ENCODE measurements around the gene ATF6.

Gene ATF6

DNA sequence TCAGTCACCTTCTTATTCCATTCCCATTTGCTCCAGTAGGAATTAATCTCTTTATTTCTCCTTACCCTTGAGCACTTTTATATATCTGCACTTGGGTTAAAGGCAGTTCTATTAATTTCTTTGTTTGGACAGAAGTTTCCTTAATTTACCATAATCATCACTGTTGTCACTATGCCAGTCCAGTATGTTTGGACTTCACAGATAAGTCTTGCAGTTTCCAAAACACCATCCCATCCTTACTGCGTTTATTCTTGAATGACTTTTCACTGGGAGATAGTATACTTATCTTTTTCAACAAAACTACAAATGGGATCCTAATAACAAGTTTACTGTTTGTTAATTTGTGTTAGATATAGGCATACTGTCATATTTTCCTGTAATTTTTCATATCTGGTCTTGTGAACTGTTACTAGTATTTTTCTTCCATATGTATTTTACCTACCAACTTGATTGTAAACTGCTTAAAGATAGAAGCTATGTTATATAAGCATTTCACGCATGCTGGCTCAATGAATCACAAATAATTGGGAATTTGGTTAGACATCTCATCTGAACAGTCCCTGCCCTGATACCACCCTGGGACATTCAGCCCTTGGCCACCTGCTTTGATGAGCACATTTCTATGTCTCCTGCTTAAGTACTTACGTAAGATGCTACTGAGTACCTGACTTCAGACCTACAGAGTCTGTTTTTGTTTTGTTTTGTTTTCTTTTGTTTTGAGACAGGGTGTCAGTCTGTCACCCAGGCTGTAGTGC, 179.4 kb downstream of the ATF6 start:
- DNase-seq: no peak

GRCh38 chr1:161946071-161946987, 180.2 kb downstream of the ATF6 start:
- no peak for DNase-seq

DNA sequence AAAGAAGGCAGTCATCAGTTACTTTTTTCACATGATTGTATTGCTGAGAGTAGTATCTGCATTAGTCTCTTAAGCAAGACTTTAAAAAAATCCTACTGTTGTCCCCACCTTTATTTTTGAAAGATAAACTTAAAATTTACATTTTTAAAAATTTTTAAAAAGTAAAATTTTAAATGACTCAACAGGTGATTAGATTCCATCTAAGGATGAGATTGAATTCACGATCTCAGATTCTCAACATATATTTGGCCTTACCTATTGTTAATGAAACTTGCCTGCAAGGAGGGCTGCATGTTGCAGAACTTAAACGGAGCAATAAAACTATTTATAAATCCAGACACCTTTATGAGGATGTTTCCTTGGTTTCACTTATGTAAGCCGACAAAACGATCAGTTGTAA, 182.3 kb downstream of the ATF6 start:
- no peak for DNase-seq

- peak; percentile 43 for DNase-seq
Measured at GRCh38 chr1:161949548-161949947, 183.4 kb downstream of the ATF6 start.

DNA sequence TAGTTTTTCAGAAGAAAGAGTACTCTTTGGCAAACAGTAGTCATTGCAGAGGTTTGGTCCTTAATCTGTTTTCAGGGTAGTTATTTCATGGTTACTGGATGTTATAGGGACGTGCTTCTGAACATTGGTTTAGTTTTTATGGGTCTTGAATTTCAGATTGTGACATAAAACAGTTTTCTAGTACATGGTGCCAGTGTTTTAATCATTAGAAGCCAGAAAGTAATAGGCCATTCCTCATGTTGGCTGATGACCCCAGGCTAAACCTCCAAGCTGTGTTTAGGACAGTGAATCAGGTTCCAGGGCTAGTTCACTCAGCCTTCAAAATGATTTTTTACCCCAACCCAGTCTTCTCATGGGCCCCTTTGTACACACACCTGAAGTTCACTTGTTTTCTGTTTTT, 184.3 kb downstream of the ATF6 start:
- DNase-seq: no peak

DNA sequence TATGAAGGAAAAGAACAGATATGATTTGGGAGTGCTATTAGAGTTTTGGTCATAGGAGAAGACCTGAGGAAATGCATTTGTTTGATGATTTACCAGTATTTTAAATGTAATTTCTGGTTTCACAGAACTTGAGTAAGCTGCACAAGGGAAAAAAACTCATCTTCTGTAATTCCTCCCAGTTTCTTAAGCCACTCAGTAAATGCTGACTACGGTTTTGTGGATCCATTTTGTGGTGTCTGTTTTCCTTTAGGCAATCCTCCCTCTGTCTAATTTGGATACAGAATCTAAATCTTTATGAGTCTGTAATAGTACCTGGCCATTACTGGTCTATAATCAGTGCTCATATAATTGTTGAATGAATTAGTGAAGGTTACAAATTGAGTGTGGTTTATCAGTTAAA, 185.5 kb downstream of the ATF6 start:
- DNase-seq: no peak

- DNase-seq: no peak
Measured at GRCh38 chr1:161952607-161953172, 186.6 kb downstream of the ATF6 start.

DNA sequence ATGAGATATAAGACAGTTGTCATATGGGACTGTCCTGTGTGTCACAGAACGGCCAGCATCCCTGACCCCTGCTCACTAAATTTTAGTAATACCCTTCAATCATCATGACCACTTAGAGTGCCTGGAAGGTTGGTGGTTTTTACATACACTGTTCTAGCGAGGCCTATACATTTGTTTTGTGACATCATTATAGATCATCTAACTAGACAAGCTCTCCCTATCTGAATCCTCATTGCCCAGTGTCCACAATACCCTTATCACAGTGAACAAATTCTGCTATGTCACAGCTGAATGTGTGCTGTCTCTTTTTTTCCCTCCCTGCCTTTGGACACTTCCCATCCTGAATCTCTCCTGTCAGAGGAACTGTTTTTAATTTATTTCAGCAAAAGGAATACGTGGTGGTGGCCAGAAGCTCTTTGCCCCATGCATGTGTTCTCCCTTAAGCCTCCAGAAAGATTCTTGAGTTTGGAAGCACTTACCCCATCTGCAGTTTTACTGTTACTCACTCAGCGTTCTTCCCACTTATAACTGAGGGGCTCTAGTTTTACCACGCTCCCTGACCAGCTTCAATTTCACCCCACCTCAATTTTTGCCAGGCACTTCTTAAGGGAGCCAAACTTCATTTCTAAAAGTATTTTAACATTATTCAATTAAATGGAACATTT, 187.3 kb downstream of the ATF6 start:
- DNase-seq: no peak

GRCh38 chr1:161954050-161954449, 187.9 kb downstream of the ATF6 start:
- no peak for DNase-seq

GRCh38 chr1:161954466-161954865, 188.3 kb downstream of the ATF6 start:
- no peak for DNase-seq

DNA sequence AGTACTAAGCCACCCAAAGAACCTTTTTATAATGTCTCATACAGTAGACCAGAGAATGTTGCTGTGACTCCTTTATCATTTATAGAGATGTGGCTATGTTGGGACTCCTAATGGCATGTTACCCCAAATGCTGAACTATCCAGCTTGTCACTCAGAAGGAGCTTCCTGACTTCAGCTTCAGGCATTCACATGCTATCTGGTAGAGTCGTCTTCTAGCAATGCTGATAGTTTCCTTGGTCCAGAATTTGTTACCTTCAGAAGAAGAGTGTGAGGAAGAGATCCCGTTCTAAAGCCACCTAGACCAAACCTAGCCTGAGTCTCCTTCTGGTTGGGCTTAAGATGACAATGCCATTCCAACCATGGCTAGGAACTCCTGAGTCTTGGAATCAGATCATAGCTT, 189.5 kb downstream of the ATF6 start:
- DNase-seq: no peak

GRCh38 chr1:161956097-161956496, 190.0 kb downstream of the ATF6 start:
- no peak for DNase-seq

- DNase-seq: no peak
Measured at GRCh38 chr1:161956930-161957329, 190.8 kb downstream of the ATF6 start.

GRCh38 chr1:161958425-161958824, 192.3 kb downstream of the ATF6 start:
- no peak for DNase-seq

- no peak for DNase-seq
Measured at GRCh38 chr1:161962091-161962887, 196.2 kb downstream of the ATF6 start.

- no peak for DNase-seq
Measured at GRCh38 chr1:161966067-161966466, 199.9 kb downstream of the ATF6 start.

GRCh38 chr1:161970036-161970435, 203.9 kb downstream of the ATF6 start:
- no peak for DNase-seq

DNA sequence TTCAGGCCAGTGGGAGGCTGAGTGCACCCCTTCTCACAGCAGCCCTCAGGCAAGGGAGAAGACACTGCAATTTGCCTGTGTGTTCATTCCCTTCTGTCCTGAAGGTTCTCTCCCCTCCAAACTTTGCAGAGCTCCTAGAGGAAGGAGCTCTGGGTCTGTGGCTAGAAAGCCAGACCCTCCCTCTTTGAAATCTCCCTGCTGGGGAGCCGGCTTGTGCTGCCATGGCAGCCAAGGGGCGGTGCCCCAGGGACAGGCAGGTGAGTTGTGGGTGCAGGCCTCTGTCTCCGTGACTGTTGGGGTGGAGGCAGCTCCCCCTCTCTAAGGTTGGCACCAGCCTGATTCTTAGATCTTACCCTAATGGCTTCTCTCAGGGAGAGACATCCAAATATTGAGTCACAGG, 204.5 kb downstream of the ATF6 start:
- no peak for DNase-seq

DNA sequence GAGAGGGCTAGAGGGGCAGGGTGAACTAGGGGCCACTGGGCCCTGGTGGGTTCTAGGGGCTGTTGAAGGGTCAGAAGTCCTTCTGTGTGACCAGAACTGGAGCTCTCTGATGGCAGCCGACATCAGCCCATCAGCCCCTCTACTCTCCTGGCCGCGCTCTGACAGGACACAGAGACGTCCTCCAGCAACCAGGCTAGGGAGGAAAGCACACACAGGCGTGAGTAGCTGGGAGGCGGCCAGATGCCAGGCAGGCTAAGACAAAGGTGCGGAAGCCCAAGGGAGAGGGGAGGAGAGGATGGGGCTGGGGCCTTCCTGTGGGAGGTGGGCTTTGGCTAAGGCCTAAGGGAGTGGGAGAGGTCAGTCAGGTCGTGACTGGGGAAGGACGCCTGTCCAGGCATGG, 206.7 kb downstream of the ATF6 start:
- DNase-seq: no peak

- no peak for DNase-seq
Measured at GRCh38 chr1:161973924-161974845, 208.1 kb downstream of the ATF6 start.
